Suprapubic skin (tissue), 4 donors: ENCODE measurements around the gene ELK1. TPM values are rescaled to one million over a fixed set of nuclear protein-coding genes. Genes with fewer than 3 reads are reported as not detected.
A peak's percentile ranks its signal among the peaks of the same experiment; 100 is the strongest.

Experiments
- DNase-seq, 2 donors: peaks; one replicate each; pipeline ENCODE4 v3.0.0-alpha.2; 2019; ENCODE audit warnings: low spot score in 2 of 2
- H3K27ac ChIP-seq: fragments of 200-600 bp; sonication (generic); one replicate; pipeline ENCODE4 v1.5.1; 2019
- H3K27me3 ChIP-seq: fragments of 200-600 bp; sonication (generic); one replicate; pipeline ENCODE4 v1.5.1; 2019
- H3K36me3 ChIP-seq: fragments of 200-600 bp; sonication (generic); one replicate; pipeline ENCODE4 v1.5.1; 2019
- H3K4me1 ChIP-seq: fragments of 200-600 bp; sonication (generic); one replicate; pipeline ENCODE4 v1.5.1; 2019
- H3K4me3 ChIP-seq: fragments of 200-600 bp; sonication (generic); one replicate; pipeline ENCODE4 v1.5.1; 2019; ENCODE audit warnings: mild to moderate bottlenecking
- H3K9me3 ChIP-seq: fragments of 200-600 bp; sonication (generic); one replicate; pipeline ENCODE4 v1.5.1; 2019
- EP300 ChIP-seq: sonication (generic); formaldehyde crosslinking; IDR thresholded peaks from one replicate; pipeline ENCODE4 v1.6.1; 2017; ENCODE audit warnings: antibody characterized with exemption
- POLR2A ChIP-seq, 2 donors: fragments of 450-650 bp; IDR thresholded peaks; one replicate each; pipeline ENCODE4 v1.6.1; 2017; ENCODE audit warnings: antibody characterized with exemption in 2 of 2, mild to moderate bottlenecking in 2 of 2, moderate library complexity in 2 of 2
- POLR2AphosphoS5 ChIP-seq, 3 donors: sonication (generic); formaldehyde crosslinking; IDR thresholded peaks; one replicate each; pipeline ENCODE4 v1.6.1; 2017; ENCODE audit warnings: antibody characterized with exemption in 3 of 3
- WGBS: methylation state at CpG from one replicate; pipeline ENCODE4 v1.1.5; 2018; 5-methylcytosine and 5-hydroxymethylcytosine counted together
- total RNA-seq, 4 donors: library from RNA; depleted of rRNA; stranded (reverse); fragments of >200 nt; gene quantifications; one replicate each; pipeline ENCODE4 v1.1.0, GENCODE V29; 2016
- TF ChIP-seq, protein P1 (sequence below), 2 donors: fragments of 200-600 bp in 1 of 2; fragments of 450-650 bp in 1 of 2; sonication (generic) in 1 of 2; IDR thresholded peaks; one replicate each; pipeline ENCODE4 v1.5.1; 2016 to 2019; ENCODE audit warnings: antibody characterized with exemption in 2 of 2, mild to moderate bottlenecking in 1 of 2, moderate library complexity in 1 of 2

ELK1 gene
- total RNA-seq, 4 donors from 2014 or later = 18.3 to 32.1 (median 29.8) TPM

DNA sequence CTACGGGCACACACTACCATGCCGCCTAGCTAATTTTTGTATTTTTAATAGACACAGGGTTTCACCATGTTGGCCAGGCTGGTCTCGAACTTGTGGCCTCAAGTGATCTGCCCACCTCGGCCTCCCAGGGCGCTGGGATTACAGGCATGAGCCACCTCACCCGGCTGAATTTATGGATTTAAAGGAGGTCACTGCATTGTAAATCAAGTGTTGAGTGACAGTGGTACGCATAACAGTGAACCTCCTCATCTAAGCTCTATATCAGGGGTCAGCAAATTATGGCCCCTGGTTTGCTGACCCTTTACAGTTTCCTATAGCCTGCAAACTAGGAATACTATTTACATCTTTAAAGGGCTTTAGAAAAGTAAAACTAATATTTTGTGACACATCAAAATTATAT lies 11.2 kb upstream of the ELK1 start:
- Histone ChIP-seq H3K9me3 (no peaks in the 10 kb centered on the region), H3K36me3 (peaks cover 10% of the 10 kb centered on the region), H3K27ac (no peak overlapping the region), H3K4me1 (peaks cover 2% of the 10 kb centered on the region), H3K4me3 (no peak overlapping the region), H3K27me3 (no peaks in the 10 kb centered on the region)
- no peak for DNase-seq
- TF ChIP-seq EP300 (no peak), POLR2A (IDR thresholded peaks at IDR 0.05) (no peak), POLR2AphosphoS5 (IDR thresholded peaks at IDR 0.05) (no peak)
- TF ChIP-seq, protein P1, sequence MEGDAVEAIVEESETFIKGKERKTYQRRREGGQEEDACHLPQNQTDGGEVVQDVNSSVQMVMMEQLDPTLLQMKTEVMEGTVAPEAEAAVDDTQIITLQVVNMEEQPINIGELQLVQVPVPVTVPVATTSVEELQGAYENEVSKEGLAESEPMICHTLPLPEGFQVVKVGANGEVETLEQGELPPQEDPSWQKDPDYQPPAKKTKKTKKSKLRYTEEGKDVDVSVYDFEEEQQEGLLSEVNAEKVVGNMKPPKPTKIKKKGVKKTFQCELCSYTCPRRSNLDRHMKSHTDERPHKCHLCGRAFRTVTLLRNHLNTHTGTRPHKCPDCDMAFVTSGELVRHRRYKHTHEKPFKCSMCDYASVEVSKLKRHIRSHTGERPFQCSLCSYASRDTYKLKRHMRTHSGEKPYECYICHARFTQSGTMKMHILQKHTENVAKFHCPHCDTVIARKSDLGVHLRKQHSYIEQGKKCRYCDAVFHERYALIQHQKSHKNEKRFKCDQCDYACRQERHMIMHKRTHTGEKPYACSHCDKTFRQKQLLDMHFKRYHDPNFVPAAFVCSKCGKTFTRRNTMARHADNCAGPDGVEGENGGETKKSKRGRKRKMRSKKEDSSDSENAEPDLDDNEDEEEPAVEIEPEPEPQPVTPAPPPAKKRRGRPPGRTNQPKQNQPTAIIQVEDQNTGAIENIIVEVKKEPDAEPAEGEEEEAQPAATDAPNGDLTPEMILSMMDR (IDR thresholded peaks at IDR 0.05) = no peak
- WGBS = 87% methylated on average over 7 of the region's 7 CpGs

DNA sequence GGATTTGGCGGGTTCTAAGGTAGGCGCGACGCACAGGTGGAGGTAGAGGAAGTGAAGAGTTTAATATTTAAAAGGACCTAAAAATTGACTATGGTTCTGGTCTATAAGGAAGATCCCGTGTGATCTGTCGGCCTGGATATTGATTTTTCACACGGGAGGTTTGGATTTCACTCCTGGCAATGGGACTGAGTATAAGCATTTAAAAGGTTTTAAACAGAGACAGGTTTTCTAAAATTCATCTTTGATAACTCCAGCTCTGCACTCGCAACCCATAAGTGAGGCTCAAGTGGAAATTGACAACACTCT lies 9.0 kb upstream of the ELK1 start:
- H3K4me3 ChIP-seq = peak overlapping the region; percentile 62
- H3K4me1 ChIP-seq = peaks cover 2% of the 10 kb centered on the region
- DNase-seq = no peak
- H3K27me3 ChIP-seq = no peaks in the 10 kb centered on the region
- TF ChIP-seq, protein P1 (IDR thresholded peaks at IDR 0.05) = no peak
- no peak for TF ChIP-seq POLR2AphosphoS5 (IDR thresholded peaks at IDR 0.05)
- TF ChIP-seq EP300 = no peak
- TF ChIP-seq POLR2A (IDR thresholded peaks at IDR 0.05) = no peak
- H3K9me3 ChIP-seq = no peaks in the 10 kb centered on the region
- peak overlapping the region; percentile 97 for H3K27ac ChIP-seq
- peaks cover 21% of the 10 kb centered on the region for H3K36me3 ChIP-seq
- WGBS = 43% methylated on average over 8 of the region's 8 CpGs

DNA sequence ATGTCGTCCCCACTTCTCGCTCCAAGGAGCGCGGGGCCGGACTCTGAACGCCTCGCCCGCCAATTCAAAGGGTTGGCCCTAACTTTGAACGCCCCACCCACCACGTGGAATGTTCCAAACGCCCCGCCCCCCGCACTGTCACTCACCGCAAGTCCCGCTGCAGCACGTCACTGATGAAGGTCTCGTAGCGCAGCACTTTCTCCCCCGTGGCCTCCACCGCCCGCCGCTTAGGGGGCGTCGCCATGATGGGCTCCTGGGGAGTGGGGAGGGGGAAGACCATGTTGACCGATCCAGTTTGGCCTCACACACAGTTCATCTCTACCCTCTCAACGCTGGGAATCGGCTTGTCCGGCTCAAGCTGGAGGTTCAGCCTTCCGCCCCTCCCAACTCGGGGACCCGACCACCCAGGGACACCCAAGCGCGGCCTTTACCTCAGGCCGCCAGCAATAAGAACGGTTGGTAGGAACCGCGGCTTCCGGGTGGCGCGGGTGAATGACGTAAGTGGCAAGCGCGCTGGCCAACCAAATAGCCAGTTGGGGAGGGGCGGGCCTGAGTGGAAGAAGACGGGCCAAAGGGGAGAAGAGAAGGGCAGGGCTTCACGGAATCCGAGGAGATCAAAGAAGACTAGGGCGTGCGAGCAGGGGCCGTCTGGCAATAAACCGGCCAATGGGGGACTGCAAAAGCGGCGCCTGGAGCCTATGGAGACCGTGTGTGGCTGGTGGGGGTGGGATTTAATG lies 8.5 kb upstream of the ELK1 start, which contains the start of gene UXT:
Gene UXT (minus strand): TSS at position 497 of the 737 bp plus-strand sequence. CDS start 253 bp downstream, at position 244.
- Histone ChIP-seq H3K27me3 (no peaks in the 10 kb centered on the region), H3K9me3 (no peaks in the 10 kb centered on the region), H3K4me3 (peak within 1 kb of the TSS; percentile 62), H3K27ac (peak within 1 kb of the TSS; percentile 97), H3K36me3 (peaks cover 21% of the 10 kb centered on the region), H3K4me1 (peaks cover 2% of the 10 kb centered on the region)
- DNase-seq = peak; percentile 95 to 96
- WGBS = 43% methylated on average over 36 of the region's 54 CpGs
- TF ChIP-seq EP300 (peak; percentile 7), POLR2AphosphoS5 (IDR thresholded peaks at IDR 0.05) (peak in 2 of 3 donors; percentile 56 to 72), POLR2A (IDR thresholded peaks at IDR 0.05) (peak in 1 of 2 donors; percentile 63)
- TF ChIP-seq, protein P1 (IDR thresholded peaks at IDR 0.05) = no peak

DNA sequence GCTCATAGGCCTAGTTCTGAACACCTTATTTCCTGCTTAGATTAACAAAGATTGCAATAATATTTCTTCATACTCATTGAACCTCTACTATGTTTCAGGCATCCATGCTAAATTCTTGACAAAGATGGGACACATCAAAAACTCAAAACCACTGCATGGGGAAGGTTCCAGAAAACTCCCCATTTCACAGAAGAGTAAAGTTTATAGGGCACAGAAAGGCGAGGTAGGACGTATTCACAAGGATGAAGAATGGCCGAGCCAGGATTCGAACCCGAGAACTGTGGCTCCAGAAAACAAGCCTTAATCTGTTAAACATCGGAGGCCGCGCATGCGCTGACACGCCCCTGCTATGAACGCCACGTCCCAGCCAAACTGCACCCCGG lies 7.9 kb upstream of the ELK1 start:
- H3K27me3 ChIP-seq = no peaks in the 10 kb centered on the region
- H3K9me3 ChIP-seq = no peaks in the 10 kb centered on the region
- TF ChIP-seq POLR2A (IDR thresholded peaks at IDR 0.05) (no peak), EP300 (peak; percentile 6)
- WGBS = 59% methylated on average over 13 of the region's 13 CpGs
- peak overlapping the region; percentile 62 for H3K4me3 ChIP-seq
- DNase-seq = no peak
- H3K36me3 ChIP-seq = peaks cover 21% of the 10 kb centered on the region
- peak overlapping the region; percentile 97 for H3K27ac ChIP-seq
- H3K4me1 ChIP-seq = peaks cover 2% of the 10 kb centered on the region

DNA sequence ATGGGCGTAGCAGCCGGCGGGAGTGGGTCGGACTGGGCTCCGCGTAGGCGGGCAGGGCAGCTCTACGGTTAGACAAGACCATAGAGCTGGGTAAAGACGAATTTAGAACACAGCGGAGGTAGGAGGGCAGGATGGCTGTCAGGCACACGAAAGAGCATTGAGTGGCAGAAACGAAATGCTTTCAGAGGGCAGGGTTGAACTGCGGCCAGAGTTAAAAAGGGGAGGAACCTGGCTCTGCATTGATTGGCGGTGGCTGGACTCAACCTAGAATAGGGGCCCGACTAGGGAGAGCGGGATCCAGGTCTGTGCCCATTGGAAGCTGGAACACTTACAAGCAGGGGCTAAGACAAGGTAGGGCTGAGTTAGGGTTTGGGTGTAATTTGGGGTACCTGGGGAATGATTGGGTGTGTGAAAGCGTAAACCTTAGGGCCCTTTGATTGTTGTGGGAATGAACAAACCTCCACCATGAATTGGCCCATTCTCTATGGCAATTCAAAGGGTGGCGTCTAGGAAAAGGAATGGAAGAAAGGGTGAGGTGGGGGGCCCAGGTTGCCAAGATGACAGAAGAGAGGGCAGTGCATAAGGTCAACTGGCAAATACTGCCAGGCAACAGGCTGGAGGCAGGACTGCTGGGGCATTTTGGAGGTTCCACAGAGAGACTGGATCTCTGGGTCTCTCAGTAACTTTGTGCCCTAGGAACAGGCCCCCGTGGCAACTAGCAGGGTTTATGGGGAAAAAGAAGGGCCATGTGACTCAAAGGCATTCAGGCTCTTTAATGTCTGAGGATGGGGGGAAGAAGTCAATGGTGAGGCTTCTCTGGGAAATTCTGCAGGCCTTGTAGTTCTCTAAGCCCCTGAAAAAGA lies 911 bp upstream of the ELK1 start:
- H3K4me1 ChIP-seq = peaks cover 11% of the 10 kb centered on the region
- no peak for DNase-seq
- peak overlapping the region; percentile 65 for H3K4me3 ChIP-seq
- TF ChIP-seq POLR2A (IDR thresholded peaks at IDR 0.05) (no peak), POLR2AphosphoS5 (IDR thresholded peaks at IDR 0.05) (no peak), EP300 (no peak)
- TF ChIP-seq, protein P1 (IDR thresholded peaks at IDR 0.05) = no peak
- WGBS = 48% methylated on average over 19 of the region's 19 CpGs
- H3K27ac ChIP-seq = peak overlapping the region; percentile 89
- H3K36me3 ChIP-seq = peaks cover 12% of the 10 kb centered on the region
- no peaks in the 10 kb centered on the region for H3K9me3 ChIP-seq
- no peaks in the 10 kb centered on the region for H3K27me3 ChIP-seq
